T-helper 17 cell (primary cell): ENCODE results near the gene C17orf50. TPM values are rescaled to one million over a fixed set of nuclear protein-coding genes. Genes with fewer than 3 reads are reported as not detected.
A peak's percentile ranks its signal among the peaks of the same experiment; 100 is the strongest.
"Not testable (repeated sequence)": the region's sequence is repeated elsewhere in the genome, so short reads cannot be mapped to it uniquely, and the experiment has no call there.

Experiments
- ATAC-seq: fragments of 150-1000 bp; cut with Tn5 transposase; 2 replicates; pipeline ENCODE4 v1.10.0; 2021; ENCODE audit warnings: mild to moderate bottlenecking, moderate library complexity
- DNase-seq, 3 donors: peaks; one replicate each; pipeline versions ENCODE4 v3.0.0 to v3.0.0-alpha.2; 2020 to 2021
- H3K9me3 ChIP-seq: one replicate; pipeline ENCODE4 v1.7.0; 2013; ENCODE audit warnings: low read length, mild to moderate bottlenecking; ENCODE audit not compliant: control insufficient read depth, poor library complexity, severe bottlenecking
- H3K27ac Mint-ChIP-seq: one replicate; pipeline ENCODE4 v1.8.0; 2022; ENCODE audit warnings: mild to moderate bottlenecking, moderate library complexity, mixed read lengths
- H3K27me3 Mint-ChIP-seq: one replicate; pipeline ENCODE4 v1.8.0; 2022; ENCODE audit warnings: mixed read lengths
- H3K36me3 Mint-ChIP-seq: one replicate; pipeline ENCODE4 v1.8.0; 2022; ENCODE audit warnings: low read depth, mixed read lengths
- H3K4me1 Mint-ChIP-seq: one replicate; pipeline ENCODE4 v1.8.0; 2022; ENCODE audit warnings: mild to moderate bottlenecking, mixed read lengths
- H3K4me3 Mint-ChIP-seq: one replicate; pipeline ENCODE4 v1.8.0; 2022; ENCODE audit warnings: mild to moderate bottlenecking, moderate library complexity, mixed read lengths
- total RNA-seq, 4 donors: library from RNA in 2 of 4; stranded (reverse) in 2 of 4; gene quantifications; one replicate each; pipeline ENCODE4 v1.2.3 and lab custom pipeline; 2022 to 2026

The C17orf50 gene
- total RNA-seq, 2 donors from 2014 or later = not detected

- Mint-ChIP-seq H3K27ac (no peak overlapping the region), H3K4me1 (peaks cover 2% of the 10 kb centered on the region), H3K4me3 (no peak overlapping the region), H3K27me3 (peaks cover 53% of the 10 kb centered on the region), H3K36me3 (peaks cover 3% of the 10 kb centered on the region)
- DNase-seq (no peak), ATAC-seq (no peak)
- no peaks in the 10 kb centered on the region for H3K9me3 ChIP-seq
Measured at GRCh38 chr17:35750526-35751395, 9.9 kb upstream of the C17orf50 start.

GRCh38 chr17:35751541-35751940 is 9.1 kb upstream of the C17orf50 start:
- not testable (repeated sequence) for H3K9me3 ChIP-seq, H3K36me3 Mint-ChIP-seq, H3K4me1 Mint-ChIP-seq, H3K4me3 Mint-ChIP-seq, DNase-seq, H3K27ac Mint-ChIP-seq, ATAC-seq
- H3K27me3 Mint-ChIP-seq = peaks cover 53% of the 10 kb centered on the region

DNA sequence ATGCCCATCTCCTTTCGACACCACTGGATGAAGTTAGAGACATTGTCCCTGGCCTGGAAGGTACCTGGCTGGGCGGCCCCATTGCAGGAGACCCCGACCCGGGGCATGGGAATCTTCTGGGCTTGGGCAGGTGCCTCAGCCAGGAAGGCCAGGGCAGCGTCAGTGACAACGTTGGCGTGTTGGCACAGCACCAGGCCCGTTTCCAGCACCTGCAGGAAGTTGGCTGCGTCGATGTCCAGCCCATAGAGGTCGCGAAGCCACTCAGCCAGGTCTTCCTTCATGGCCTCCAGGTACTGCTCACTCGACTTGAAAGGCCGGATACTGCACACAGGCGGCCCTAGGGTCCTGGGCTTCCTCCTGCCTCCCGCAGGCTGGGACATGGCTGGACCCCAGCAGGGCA is 8.2 kb upstream of the C17orf50 start:
- peaks cover 3% of the 10 kb centered on the region for H3K36me3 Mint-ChIP-seq
- ATAC-seq = no peak
- no peak for DNase-seq
- H3K27me3 Mint-ChIP-seq = peaks cover 48% of the 10 kb centered on the region
- H3K27ac Mint-ChIP-seq = no peak overlapping the region
- no peaks in the 10 kb centered on the region for H3K9me3 ChIP-seq
- H3K4me3 Mint-ChIP-seq = no peak overlapping the region
- H3K4me1 Mint-ChIP-seq = peaks cover 2% of the 10 kb centered on the region

DNA sequence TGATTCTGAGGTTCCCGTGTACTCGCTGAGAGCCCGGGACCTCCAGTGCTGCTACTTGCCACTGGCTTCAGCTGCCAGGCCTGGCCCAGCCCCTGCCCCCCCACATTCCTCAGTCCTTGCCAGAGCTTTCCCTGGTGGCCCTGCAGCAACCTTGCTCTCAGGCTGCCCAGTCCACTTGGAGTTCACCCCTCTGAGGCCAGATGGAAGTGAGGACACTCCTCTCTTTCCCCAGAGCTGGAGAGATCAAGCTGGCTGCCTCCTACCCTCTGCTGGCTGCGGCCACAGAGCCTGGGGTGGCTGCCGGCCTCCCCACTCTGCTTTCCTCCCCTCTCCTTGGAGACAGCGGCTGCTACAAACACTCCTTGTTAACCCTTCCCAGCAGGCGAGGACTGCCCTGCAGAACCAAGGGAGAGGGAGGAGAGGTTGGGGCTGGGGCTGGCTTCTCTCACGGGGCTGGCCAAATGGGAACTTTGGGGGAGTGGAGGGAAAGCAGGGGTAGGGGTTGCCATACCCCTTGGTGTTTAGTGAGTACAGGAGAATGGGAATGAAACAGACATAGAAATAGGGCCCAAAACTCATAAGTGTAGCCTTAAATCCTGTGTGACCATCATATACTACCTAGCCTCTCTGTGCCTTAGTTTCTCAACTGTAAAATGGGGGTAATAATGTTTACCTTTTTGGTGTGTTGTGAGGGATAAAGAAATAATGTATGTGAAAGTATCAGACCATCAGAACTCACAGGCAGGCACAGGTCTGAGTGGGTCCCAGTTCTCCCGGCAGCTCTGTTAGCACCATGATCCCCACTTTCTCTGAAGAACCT is 7.5 kb upstream of the C17orf50 start, which contains the start of gene GAS2L2:
Gene GAS2L2 (minus strand): TSS at position 295 of the 820 bp plus-strand sequence. CDS start 389 bp downstream, outside the sequence.
- H3K4me3 Mint-ChIP-seq = no peak within 1 kb of the TSS
- peaks cover 3% of the 10 kb centered on the region for H3K36me3 Mint-ChIP-seq
- H3K27ac Mint-ChIP-seq = no peak within 1 kb of the TSS
- peaks cover 47% of the 10 kb centered on the region for H3K27me3 Mint-ChIP-seq
- no peak for ATAC-seq
- no peaks in the 10 kb centered on the region for H3K9me3 ChIP-seq
- no peak for DNase-seq
- peaks cover 2% of the 10 kb centered on the region for H3K4me1 Mint-ChIP-seq

GRCh38 chr17:35757243-35757642 is 3.4 kb upstream of the C17orf50 start:
- Mint-ChIP-seq H3K4me1 (no peaks in the 10 kb centered on the region), H3K27ac (no peak overlapping the region), H3K27me3 (peaks cover 8% of the 10 kb centered on the region), H3K36me3 (no peaks in the 10 kb centered on the region), H3K4me3 (no peak overlapping the region)
- DNase-seq = no peak
- no peak for ATAC-seq
- H3K9me3 ChIP-seq = no peaks in the 10 kb centered on the region

- no peak overlapping the region for H3K4me3 Mint-ChIP-seq
- DNase-seq = no peak
- H3K9me3 ChIP-seq = no peaks in the 10 kb centered on the region
- peaks cover 5% of the 10 kb centered on the region for H3K4me1 Mint-ChIP-seq
- H3K36me3 Mint-ChIP-seq = no peaks in the 10 kb centered on the region
- no peaks in the 10 kb centered on the region for H3K27me3 Mint-ChIP-seq
- ATAC-seq = no peak
- H3K27ac Mint-ChIP-seq = no peak overlapping the region
Measured at GRCh38 chr17:35761601-35762000, 914 bp downstream of the C17orf50 start.

- H3K9me3 ChIP-seq = no peaks in the 10 kb centered on the region
- no peak for ATAC-seq
- Mint-ChIP-seq H3K4me1 (peaks cover 5% of the 10 kb centered on the region), H3K36me3 (no peaks in the 10 kb centered on the region), H3K27ac (no peak overlapping the region), H3K27me3 (peaks cover 10% of the 10 kb centered on the region), H3K4me3 (peak overlapping the region; percentile 93)
- DNase-seq = no peak
Measured at GRCh38 chr17:35763767-35764122, 3.1 kb downstream of the C17orf50 start.

DNA sequence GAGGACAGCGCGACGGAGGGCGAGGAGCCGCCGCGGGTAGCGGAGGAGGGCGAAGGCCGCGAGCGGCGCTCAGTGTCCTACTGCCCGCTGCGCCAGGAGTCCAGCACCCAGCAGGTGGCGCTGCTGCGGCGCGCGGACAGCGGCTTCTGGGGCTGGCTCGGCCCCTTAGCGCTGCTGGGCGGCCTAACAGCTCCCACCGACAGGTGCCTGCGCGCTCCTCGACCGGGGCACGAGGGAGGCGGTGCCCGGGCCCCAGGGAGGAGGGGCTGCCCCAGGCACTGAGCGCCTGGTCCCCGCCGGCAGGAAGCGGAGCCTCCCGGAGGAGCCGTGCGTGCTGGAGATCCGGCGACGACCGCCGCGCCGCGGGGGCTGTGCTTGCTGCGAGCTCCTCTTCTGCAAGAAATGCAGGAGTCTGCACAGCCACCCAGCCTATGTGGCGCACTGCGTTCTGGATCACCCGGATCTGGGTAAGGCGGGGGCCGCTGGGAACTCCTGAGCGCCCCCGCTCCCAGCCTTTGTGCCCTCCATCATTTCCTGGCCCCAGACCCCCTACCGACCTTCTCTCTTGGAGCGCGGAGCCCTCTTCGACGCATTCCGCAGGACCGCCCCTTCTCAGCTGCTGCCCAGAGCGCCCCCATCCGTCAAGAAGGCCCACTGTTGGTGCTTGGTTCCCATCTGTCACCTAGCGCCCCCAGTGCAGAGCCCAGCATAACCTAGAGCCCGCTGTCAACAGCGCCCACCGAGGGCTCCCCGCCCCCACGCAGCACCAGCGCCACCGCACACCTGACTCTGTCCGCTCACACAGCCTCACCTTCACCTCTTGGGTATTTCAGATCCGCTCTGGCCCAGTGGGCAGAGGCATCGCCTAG is 3.7 kb downstream of the C17orf50 start:
- no peaks in the 10 kb centered on the region for H3K9me3 ChIP-seq
- Mint-ChIP-seq H3K36me3 (no peaks in the 10 kb centered on the region), H3K27ac (no peak overlapping the region), H3K4me3 (peak overlapping the region; percentile 93), H3K4me1 (peaks cover 6% of the 10 kb centered on the region), H3K27me3 (peaks cover 10% of the 10 kb centered on the region)
- peak; percentile 88 for ATAC-seq
- peak; percentile 78 to 80 (median 79) for DNase-seq

DNA sequence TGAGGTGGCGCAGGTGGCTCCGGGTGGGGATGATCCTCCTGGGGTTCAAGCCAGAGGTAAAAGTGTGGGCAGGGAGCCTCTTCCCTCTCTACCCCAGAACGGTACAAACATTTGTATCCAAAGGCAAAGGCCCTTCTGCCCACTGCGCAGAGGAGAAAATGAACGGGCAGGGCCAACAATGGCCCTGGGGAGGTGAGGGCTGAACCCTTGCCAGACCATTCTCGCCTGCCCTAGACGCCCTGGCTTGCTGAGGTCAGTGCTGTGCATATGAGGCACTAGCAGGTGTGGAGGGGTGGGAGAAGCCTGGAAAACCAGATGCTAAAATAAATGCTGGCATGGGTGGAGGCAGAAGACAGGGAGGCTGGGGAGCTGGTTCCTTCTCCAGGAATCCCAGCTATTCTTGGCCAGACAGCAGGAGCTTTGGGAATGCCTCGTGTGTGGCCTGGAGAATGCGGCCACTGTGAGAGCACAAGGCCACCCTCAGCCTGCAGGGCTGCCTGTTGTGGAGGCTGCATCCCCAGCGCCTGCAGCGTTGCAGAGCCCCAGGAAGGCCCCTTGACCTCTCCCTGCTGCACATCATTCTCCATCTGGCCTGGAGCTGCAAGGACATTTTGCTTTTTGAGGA is 4.5 kb downstream of the C17orf50 start:
- ATAC-seq (no peak), DNase-seq (no peak)
- Mint-ChIP-seq H3K27me3 (peaks cover 10% of the 10 kb centered on the region), H3K4me3 (peak overlapping the region; percentile 93), H3K4me1 (peaks cover 7% of the 10 kb centered on the region), H3K27ac (no peak overlapping the region), H3K36me3 (no peaks in the 10 kb centered on the region)
- H3K9me3 ChIP-seq = no peaks in the 10 kb centered on the region

GRCh38 chr17:35765756-35766488 is 5.2 kb downstream of the C17orf50 start:
- Mint-ChIP-seq H3K27ac (no peak overlapping the region), H3K4me3 (no peak overlapping the region), H3K4me1 (peaks cover 7% of the 10 kb centered on the region), H3K36me3 (no peaks in the 10 kb centered on the region), H3K27me3 (peaks cover 10% of the 10 kb centered on the region)
- no peaks in the 10 kb centered on the region for H3K9me3 ChIP-seq
- no peak for DNase-seq
- no peak for ATAC-seq

DNA sequence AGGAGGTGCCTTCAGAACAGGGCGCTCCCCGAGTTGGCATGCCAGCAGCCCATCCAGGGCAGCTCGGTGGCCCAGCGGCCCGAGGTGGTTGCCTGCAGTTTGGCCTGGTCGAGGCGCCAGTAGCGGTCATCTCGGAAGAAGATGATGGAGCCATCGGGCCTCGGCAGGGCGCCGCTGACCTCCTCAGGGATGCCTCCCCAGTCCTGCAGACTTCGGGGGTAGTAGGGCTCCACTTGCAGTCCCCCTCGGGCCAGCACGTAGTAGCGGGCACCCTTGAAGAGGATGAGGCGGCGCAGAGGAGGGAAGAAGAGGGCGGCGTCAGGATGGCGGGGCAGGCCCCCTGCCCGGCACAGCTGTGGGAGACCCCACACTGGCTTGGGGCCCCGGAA is 5.8 kb downstream of the C17orf50 start:
- DNase-seq = no peak
- no peaks in the 10 kb centered on the region for H3K9me3 ChIP-seq
- H3K36me3 Mint-ChIP-seq = no peaks in the 10 kb centered on the region
- no peak overlapping the region for H3K4me3 Mint-ChIP-seq
- H3K27ac Mint-ChIP-seq = no peak overlapping the region
- peaks cover 10% of the 10 kb centered on the region for H3K27me3 Mint-ChIP-seq
- peaks cover 7% of the 10 kb centered on the region for H3K4me1 Mint-ChIP-seq
- ATAC-seq = no peak

DNA sequence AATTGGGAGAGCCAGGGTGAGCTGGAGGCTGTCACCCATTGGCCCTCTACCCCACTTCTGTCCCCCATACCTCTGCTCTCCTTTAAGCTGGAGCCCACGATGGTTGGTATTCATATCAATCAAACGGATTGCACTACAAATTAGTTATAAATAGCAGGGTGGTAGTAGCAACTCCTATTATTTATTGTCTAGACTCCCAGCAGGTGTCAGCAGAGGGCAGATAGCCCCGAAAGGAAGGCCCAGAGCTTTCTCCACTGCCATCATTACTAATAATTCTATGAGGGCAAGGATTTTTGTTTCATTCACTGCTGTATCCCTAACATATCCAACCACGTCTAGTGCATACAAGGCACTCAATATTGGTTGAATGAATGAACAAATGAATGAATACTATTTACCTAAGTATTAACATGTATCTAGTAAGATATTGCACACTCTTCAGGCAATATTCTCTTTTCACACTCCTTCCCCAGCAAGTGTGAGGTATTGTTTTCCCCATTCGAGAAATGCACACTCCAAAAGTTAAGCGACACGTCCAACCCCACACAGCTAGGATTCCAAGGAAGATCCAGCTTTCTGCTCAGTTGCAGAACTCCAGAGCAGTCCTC is 6.3 kb downstream of the C17orf50 start:
- no peaks in the 10 kb centered on the region for H3K9me3 ChIP-seq
- H3K27me3 Mint-ChIP-seq = peaks cover 13% of the 10 kb centered on the region
- ATAC-seq = no peak
- no peak for DNase-seq
- no peak overlapping the region for H3K27ac Mint-ChIP-seq
- peaks cover 7% of the 10 kb centered on the region for H3K4me1 Mint-ChIP-seq
- no peaks in the 10 kb centered on the region for H3K36me3 Mint-ChIP-seq
- no peak overlapping the region for H3K4me3 Mint-ChIP-seq
